Activated T-cell treated with anti-CD3 and anti-CD28 coated beads, Interleukin-2, amount 50 U/mL, for 24 hours (primary cell): Measurements from ENCODE around the gene EVX2.

Source experiments
- DNase-seq: peaks from one replicate; pipeline ENCODE4 v3.0.0-alpha.2; 2020
- H3K27ac Mint-ChIP-seq: 2 replicates; pipeline ENCODE4 v1.8.0; 2020; ENCODE audit warnings: mild to moderate bottlenecking, mixed read lengths
- H3K27me3 Mint-ChIP-seq: 2 replicates; pipeline ENCODE4 v1.8.0; 2020; ENCODE audit warnings: mixed read lengths
- H3K36me3 Mint-ChIP-seq: 2 replicates; pipeline ENCODE4 v1.8.0; 2020; ENCODE audit warnings: low read depth, mixed read lengths
- H3K4me1 Mint-ChIP-seq: 2 replicates; pipeline ENCODE4 v1.8.0; 2020; ENCODE audit warnings: low read depth, mixed read lengths
- H3K4me3 Mint-ChIP-seq: 2 replicates; pipeline ENCODE4 v1.8.0; 2020; ENCODE audit warnings: mild to moderate bottlenecking, moderate library complexity, mixed read lengths
- H3K9me3 Mint-ChIP-seq: 2 replicates; pipeline ENCODE4 v1.8.0; 2020; ENCODE audit warnings: mixed read lengths

Gene EVX2

DNA sequence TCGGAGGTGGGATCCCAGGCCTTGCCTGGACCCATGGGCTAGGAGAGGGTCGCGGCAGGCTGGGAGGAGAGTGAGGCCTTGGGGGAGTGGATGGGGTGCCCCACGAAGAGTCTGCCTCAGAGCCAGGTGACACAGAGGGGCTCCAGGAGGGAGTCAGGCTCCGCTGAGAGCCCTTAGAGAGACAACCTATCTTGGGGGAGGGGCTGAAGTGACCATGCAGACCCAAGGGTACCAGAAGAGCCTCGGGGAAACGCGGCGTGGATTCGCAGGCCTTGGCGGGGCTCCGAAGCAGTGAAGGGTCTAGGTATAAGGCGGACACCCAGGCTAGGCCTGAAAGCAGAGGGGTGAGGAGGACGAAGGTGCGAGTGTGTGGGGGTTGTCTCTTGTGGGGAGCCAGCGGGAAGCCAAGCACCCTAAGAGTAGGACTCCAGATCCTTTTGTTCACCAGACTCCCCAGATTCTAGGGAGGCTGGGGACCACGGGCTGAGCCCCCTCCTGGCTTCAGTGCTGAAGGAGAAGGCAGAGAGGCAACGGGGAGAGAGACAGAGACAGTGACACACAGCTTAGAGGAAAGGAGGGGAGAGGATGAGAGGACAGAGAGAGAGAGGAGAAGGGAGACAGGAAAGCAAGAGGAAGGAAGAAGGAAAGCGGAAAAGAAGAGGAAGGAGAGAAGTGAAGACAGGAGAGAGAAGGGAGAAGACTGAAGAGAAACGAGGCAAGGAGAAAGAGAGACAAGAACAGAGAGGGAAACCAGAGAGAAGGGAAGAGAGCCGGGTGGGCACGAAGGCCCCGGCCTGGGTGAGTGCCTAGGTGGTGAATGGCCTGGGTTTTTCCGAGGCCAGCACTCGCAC, 22.2 kb upstream of the EVX2 start:
- Mint-ChIP-seq H3K27me3 (peaks cover 90% of the 10 kb centered on the region), H3K36me3 (no peaks in the 10 kb centered on the region), H3K4me1 (peaks cover 29% of the 10 kb centered on the region), H3K27ac (peak overlapping the region; percentile 62), H3K4me3 (peak overlapping the region; percentile 24), H3K9me3 (no peaks in the 10 kb centered on the region)
- peak; percentile 30 for DNase-seq

GRCh38 chr2:176105078-176105729, 21.4 kb upstream of the EVX2 start:
- H3K9me3 Mint-ChIP-seq = no peaks in the 10 kb centered on the region
- H3K4me3 Mint-ChIP-seq = no peak overlapping the region
- H3K27ac Mint-ChIP-seq = no peak overlapping the region
- H3K4me1 Mint-ChIP-seq = peaks cover 29% of the 10 kb centered on the region
- peaks cover 90% of the 10 kb centered on the region for H3K27me3 Mint-ChIP-seq
- peak; percentile 26 for DNase-seq
- H3K36me3 Mint-ChIP-seq = no peaks in the 10 kb centered on the region

GRCh38 chr2:176104316-176105077, 20.7 kb upstream of the EVX2 start:
- H3K27ac Mint-ChIP-seq = no peak overlapping the region
- peaks cover 29% of the 10 kb centered on the region for H3K4me1 Mint-ChIP-seq
- DNase-seq = peak; percentile 27
- no peaks in the 10 kb centered on the region for H3K9me3 Mint-ChIP-seq
- H3K27me3 Mint-ChIP-seq = peaks cover 88% of the 10 kb centered on the region
- no peaks in the 10 kb centered on the region for H3K36me3 Mint-ChIP-seq
- peak overlapping the region; percentile 15 for H3K4me3 Mint-ChIP-seq

DNA sequence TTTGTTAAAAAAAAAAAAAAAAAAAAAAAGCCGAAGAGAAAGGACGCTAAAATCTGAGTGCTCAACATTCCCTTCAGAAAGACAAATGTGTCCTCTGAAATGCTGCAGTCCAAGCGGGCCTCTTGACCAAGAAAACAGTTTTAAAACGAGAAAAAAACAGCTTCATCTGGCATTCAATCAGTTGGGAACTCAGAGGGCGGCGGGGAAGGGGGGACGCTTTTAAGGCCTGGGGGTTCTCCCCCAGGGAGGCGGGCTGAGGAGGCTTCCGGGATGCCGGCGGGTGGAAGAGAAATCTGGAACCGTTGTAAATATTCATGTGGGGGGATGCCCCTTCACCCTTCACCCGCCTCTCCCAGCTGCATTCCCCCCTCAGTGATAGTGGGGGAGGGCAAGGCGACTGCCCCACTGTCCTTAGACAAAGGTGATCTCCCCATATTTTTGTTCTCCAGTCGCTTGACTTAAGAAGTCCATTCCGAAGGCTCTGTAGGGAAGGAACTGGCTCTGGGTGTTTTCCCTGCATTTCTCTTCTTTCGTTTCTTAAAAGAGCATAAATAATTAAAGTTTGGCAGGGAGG, 20.1 kb upstream of the EVX2 start:
- Mint-ChIP-seq H3K4me1 (peaks cover 25% of the 10 kb centered on the region), H3K4me3 (no peak overlapping the region), H3K9me3 (no peaks in the 10 kb centered on the region), H3K27ac (no peak overlapping the region), H3K27me3 (peaks cover 88% of the 10 kb centered on the region), H3K36me3 (no peaks in the 10 kb centered on the region)
- peak; percentile 24 for DNase-seq

- H3K36me3 Mint-ChIP-seq = no peaks in the 10 kb centered on the region
- peaks cover 88% of the 10 kb centered on the region for H3K27me3 Mint-ChIP-seq
- no peaks in the 10 kb centered on the region for H3K9me3 Mint-ChIP-seq
- H3K27ac Mint-ChIP-seq = no peak overlapping the region
- no peak overlapping the region for H3K4me3 Mint-ChIP-seq
- no peak for DNase-seq
- peaks cover 21% of the 10 kb centered on the region for H3K4me1 Mint-ChIP-seq
Observed at GRCh38 chr2:176103194-176103593, 19.4 kb upstream of the EVX2 start.

- no peak overlapping the region for H3K4me3 Mint-ChIP-seq
- no peak overlapping the region for H3K27ac Mint-ChIP-seq
- peaks cover 29% of the 10 kb centered on the region for H3K4me1 Mint-ChIP-seq
Observed at GRCh38 chr2:176102309-176102866, 18.6 kb upstream of the EVX2 start.

DNA sequence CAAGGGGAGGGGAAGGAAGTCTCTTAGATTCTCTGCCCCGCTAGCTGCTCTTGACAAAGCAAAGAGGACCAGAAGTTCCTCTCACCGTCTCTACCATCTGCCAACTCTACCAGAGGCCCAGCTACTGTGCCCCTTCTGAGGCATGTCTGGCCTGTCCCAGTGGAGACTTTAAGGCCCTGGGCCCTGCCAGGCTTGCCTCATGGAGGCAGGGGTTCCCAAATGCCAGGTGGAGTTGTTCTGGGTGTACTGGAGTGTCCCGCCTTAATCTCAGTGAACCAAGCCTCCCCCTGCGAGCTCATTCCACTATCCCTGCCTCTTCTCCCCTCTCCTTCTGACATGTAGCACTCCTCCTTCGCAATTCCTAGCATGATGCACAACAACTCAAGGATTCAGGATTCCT, 18.1 kb upstream of the EVX2 start:
- peaks cover 29% of the 10 kb centered on the region for H3K4me1 Mint-ChIP-seq
- no peak overlapping the region for H3K4me3 Mint-ChIP-seq
- H3K27me3 Mint-ChIP-seq = peaks cover 95% of the 10 kb centered on the region
- H3K9me3 Mint-ChIP-seq = no peaks in the 10 kb centered on the region
- no peak for DNase-seq
- H3K27ac Mint-ChIP-seq = no peak overlapping the region
- H3K36me3 Mint-ChIP-seq = no peaks in the 10 kb centered on the region

More at GRCh38 chr2:176102309-176102866, 18.6 kb upstream of the EVX2 start:
- Mint-ChIP-seq H3K9me3 (no peaks in the 10 kb centered on the region), H3K27me3 (peaks cover 94% of the 10 kb centered on the region), H3K36me3 (no peaks in the 10 kb centered on the region)
- no peak for DNase-seq

- H3K27me3 Mint-ChIP-seq = peaks cover 98% of the 10 kb centered on the region
- no peak overlapping the region for H3K4me3 Mint-ChIP-seq
- no peak overlapping the region for H3K27ac Mint-ChIP-seq
- no peaks in the 10 kb centered on the region for H3K36me3 Mint-ChIP-seq
- DNase-seq = no peak
- no peaks in the 10 kb centered on the region for H3K9me3 Mint-ChIP-seq
- peaks cover 32% of the 10 kb centered on the region for H3K4me1 Mint-ChIP-seq
Observed at GRCh38 chr2:176101216-176101830, 17.6 kb upstream of the EVX2 start.

DNA sequence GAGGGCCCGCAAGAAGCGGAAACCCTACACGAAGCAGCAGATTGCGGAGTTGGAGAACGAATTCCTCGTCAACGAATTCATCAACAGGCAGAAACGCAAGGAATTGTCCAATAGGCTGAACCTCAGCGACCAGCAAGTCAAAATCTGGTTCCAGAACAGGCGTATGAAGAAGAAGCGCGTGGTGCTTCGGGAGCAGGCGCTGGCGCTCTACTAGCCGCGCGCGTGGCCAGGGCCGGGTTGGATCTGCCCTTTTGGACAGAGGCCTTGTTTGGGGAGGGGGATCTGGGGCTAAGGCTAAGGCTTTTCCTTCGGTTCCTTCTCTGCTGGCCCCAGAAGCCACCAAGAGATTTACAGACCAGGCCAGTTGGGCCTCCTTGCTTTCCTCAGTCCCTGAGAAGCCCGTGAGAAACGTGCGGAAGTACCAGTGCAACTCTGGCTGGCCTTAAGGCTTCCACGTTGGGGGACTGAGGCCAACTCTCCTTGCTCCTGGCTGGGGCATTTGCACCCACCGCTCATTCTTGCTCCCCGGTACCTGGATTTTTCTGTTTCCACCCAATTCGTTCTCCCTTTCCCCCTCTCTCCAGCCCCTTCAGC, 16.9 kb upstream of the EVX2 start:
- Mint-ChIP-seq H3K27ac (no peak overlapping the region), H3K36me3 (no peaks in the 10 kb centered on the region), H3K4me1 (peaks cover 30% of the 10 kb centered on the region), H3K9me3 (no peaks in the 10 kb centered on the region), H3K27me3 (peaks cover 98% of the 10 kb centered on the region), H3K4me3 (no peak overlapping the region)
- peak; percentile 30 for DNase-seq

DNA sequence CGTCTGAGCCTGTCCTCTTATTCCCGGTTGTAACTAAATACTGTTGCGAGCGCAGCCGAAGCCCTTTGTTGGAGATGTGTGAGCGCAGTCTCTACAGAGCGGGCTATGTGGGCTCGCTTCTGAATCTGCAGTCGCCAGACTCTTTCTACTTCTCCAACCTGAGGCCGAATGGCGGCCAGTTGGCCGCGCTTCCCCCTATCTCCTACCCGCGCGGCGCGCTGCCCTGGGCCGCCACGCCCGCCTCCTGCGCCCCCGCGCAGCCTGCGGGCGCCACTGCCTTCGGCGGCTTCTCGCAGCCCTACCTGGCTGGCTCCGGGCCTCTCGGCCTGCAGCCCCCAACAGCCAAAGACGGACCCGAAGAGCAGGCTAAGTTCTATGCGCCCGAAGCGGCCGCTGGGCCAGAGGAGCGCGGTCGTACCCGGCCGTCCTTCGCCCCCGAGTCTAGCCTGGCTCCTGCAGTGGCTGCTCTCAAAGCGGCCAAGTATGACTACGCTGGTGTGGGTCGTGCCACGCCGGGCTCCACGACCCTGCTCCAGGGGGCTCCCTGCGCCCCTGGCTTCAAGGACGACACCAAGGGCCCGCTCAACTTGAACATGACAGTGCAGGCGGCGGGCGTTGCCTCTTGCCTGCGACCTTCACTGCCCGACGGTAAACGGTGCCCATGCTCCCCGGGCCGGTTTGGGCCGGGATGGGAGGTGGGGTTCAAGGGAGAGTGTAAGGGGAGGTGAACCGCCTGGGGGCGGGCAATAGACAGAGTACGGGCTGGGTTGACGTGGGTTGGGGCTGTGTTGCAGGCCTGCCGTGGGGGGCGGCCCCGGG, 16.2 kb upstream of the EVX2 start, which contains the start of gene HOXD12:
TSS of gene HOXD12 (plus strand) at position 68 of the 819 bp plus-strand sequence. CDS start at position 75, 7 bp downstream.
- peaks cover 98% of the 10 kb centered on the region for H3K27me3 Mint-ChIP-seq
- H3K4me1 Mint-ChIP-seq = peaks cover 25% of the 10 kb centered on the region
- H3K9me3 Mint-ChIP-seq = no peaks in the 10 kb centered on the region
- DNase-seq = peak; percentile 29
- no peak within 1 kb of the TSS for H3K27ac Mint-ChIP-seq
- no peak within 1 kb of the TSS for H3K4me3 Mint-ChIP-seq
- no peaks in the 10 kb centered on the region for H3K36me3 Mint-ChIP-seq

GRCh38 chr2:176099159-176099727, 15.5 kb upstream of the EVX2 start:
- Mint-ChIP-seq H3K9me3 (no peaks in the 10 kb centered on the region), H3K4me1 (peaks cover 19% of the 10 kb centered on the region), H3K27me3 (peaks cover 98% of the 10 kb centered on the region), H3K27ac (no peak overlapping the region), H3K4me3 (no peak overlapping the region), H3K36me3 (no peaks in the 10 kb centered on the region)
- DNase-seq = peak; percentile 29

- Mint-ChIP-seq H3K27ac (no peak overlapping the region), H3K27me3 (peaks cover 98% of the 10 kb centered on the region), H3K36me3 (no peaks in the 10 kb centered on the region), H3K9me3 (peaks cover 4% of the 10 kb centered on the region), H3K4me3 (no peak overlapping the region), H3K4me1 (peaks cover 24% of the 10 kb centered on the region)
- peak; percentile 28 for DNase-seq
Observed at GRCh38 chr2:176098366-176099158, 14.8 kb upstream of the EVX2 start.
